ENCODE data around the gene BEX4. TPM values are rescaled to one million over a fixed set of nuclear protein-coding genes. Genes with fewer than 3 reads are reported as not detected.

Gene BEX4
- total and polyA plus RNA-seq, 9 of the 15 experiments (the other 6 are each of a cell fraction or from before 2014, with no cell fraction given): 74.6 to 399 (median 154) TPM

- TF ChIP-seq ZNF398 (CRISPR knock-in tag; IDR thresholded peaks at IDR 0.05) (no peak), RNF2 (IDR thresholded peaks at IDR 0.05) (no peak), SOX6 (IDR thresholded peaks at IDR 0.05) (0 out of 2 replicates have a peak, but pooled peaks have one; percentile 32), CXXC5 (CRISPR knock-in tag; IDR thresholded peaks at IDR 0.05) (peak; percentile 57), RBM34 (IDR thresholded peaks at IDR 0.05; ENCODE audit: borderline replicate concordance, insufficient read depth, low read length) (no peak), ZNF232 (CRISPR knock-in tag; IDR thresholded peaks at IDR 0.05) (no peak), ZBTB40 (IDR thresholded peaks at IDR 0.05) (no peak), ZBTB40 (CRISPR knock-in tag; IDR thresholded peaks at IDR 0.05) (no peak), AFF4 (CRISPR knock-in tag; IDR thresholded peaks at IDR 0.05) (no peak), SMAD4 (CRISPR knock-in tag; conservative IDR thresholded peaks at IDR 0.05) (no peak), ZNF134 (CRISPR knock-in tag; conservative IDR thresholded peaks at IDR 0.05) (no peak), ZBTB9 (CRISPR knock-in tag; IDR thresholded peaks at IDR 0.05) (no peak)
Observed at GRCh38 chrX:103254921-103255493, 40.1 kb downstream of the BEX4 start, which contains the start of gene TCEAL8 (continued).

Data from K562 (cell line).